SK-N-DZ (cell line): ENCODE data around the gene EMILIN1. TPM values are rescaled to one million over a fixed set of nuclear protein-coding genes. Genes with fewer than 3 reads are reported as not detected.

Source experiments
- DNase-seq: peaks from one replicate; pipeline ENCODE4 v3.0.0-alpha.2; 2015; ENCODE audit warnings: low spot score
- polyA plus RNA-seq, 2 experiments: library from polyadenylated mRNA; depleted of rRNA; stranded (reverse); fragments of >200 nt; gene quantifications; 2 replicates each; pipeline ENCODE4 v1.2.3, GENCODE V29; 2014

Gene EMILIN1
- 17.8 and 47.2 TPM in 2 replicates for polyA plus RNA-seq (2014; cell fraction: cytosol; rRNA removed)
- polyA plus RNA-seq (2014; cell fraction: nucleus; rRNA removed) = 56.5 and 59.9 TPM in 2 replicates

- peak; percentile 88 for DNase-seq
Measured at GRCh38 chr2:27078267-27079194, at the start of gene EMILIN1. Gene EMILIN1, plus strand, starts transcription at chr2:27078615. Its CDS starts 451 bp downstream, at chr2:27079066.

GRCh38 chr2:27029051-27029450 lies 49.4 kb upstream of the EMILIN1 start:
- DNase-seq = no peak

- DNase-seq = peak; percentile 82
Measured at GRCh38 chr2:27032495-27033252, 45.7 kb upstream of the EMILIN1 start, which contains the start of gene TMEM214. Gene TMEM214, plus strand, starts transcription at chr2:27032965. Its CDS starts 51 bp downstream, at chr2:27033016.

- DNase-seq = peak; percentile 12
Measured at GRCh38 chr2:27033253-27033852, 45.1 kb upstream of the EMILIN1 start.

- DNase-seq = no peak
Measured at GRCh38 chr2:27038012-27038411, 40.4 kb upstream of the EMILIN1 start.

GRCh38 chr2:27038631-27039339 lies 39.6 kb upstream of the EMILIN1 start:
- DNase-seq = no peak

GRCh38 chr2:27039426-27039825 lies 39.0 kb upstream of the EMILIN1 start:
- DNase-seq = no peak

GRCh38 chr2:27039871-27040270 lies 38.5 kb upstream of the EMILIN1 start:
- DNase-seq = no peak

- DNase-seq = no peak
Measured at GRCh38 chr2:27040282-27040681, 38.1 kb upstream of the EMILIN1 start.

- no peak for DNase-seq
Measured at GRCh38 chr2:27041752-27042151, 36.7 kb upstream of the EMILIN1 start.

GRCh38 chr2:27042159-27042661 lies 36.2 kb upstream of the EMILIN1 start:
- no peak for DNase-seq

- no peak for DNase-seq
Measured at GRCh38 chr2:27042985-27043634, 35.3 kb upstream of the EMILIN1 start.

- peak; percentile 53 for DNase-seq
Measured at GRCh38 chr2:27049422-27050280, 28.8 kb upstream of the EMILIN1 start.

- peak; percentile 94 for DNase-seq
Measured at GRCh38 chr2:27050281-27050995, 28.0 kb upstream of the EMILIN1 start.

- peak; percentile 93 for DNase-seq
Measured at GRCh38 chr2:27050996-27051901, 27.2 kb upstream of the EMILIN1 start, which contains the start of gene AGBL5. Gene AGBL5, plus strand, starts transcription at chr2:27051668. Its CDS starts 1,291 bp downstream, at chr2:27052959.

- DNase-seq = no peak
Measured at GRCh38 chr2:27051902-27052645, 26.3 kb upstream of the EMILIN1 start.

- no peak for DNase-seq
Measured at GRCh38 chr2:27053321-27053720, 25.1 kb upstream of the EMILIN1 start.
